H9 (cell line): ENCODE measurements around the gene OR1J1. TPM values are rescaled to one million over a fixed set of nuclear protein-coding genes. Genes with fewer than 3 reads are reported as not detected.

Source experiments
- DNase-seq: peaks from one replicate; pipeline ENCODE4 v3.0.0-alpha.2; 2017
- H2AFZ ChIP-seq: one replicate; pipeline ENCODE4 v1.6.1; 2013; ENCODE audit warnings: mild to moderate bottlenecking, low read length, control low read depth, moderate library complexity
- H2AK5ac ChIP-seq: 2 replicates; pipeline ENCODE4 v1.6.1; 2013; ENCODE audit warnings: low read length, control low read depth, mixed read lengths; ENCODE audit not compliant: insufficient read length
- H2BK120ac ChIP-seq: one replicate; pipeline ENCODE4 v1.6.1; 2013; ENCODE audit warnings: low read depth, mild to moderate bottlenecking, low read length, control low read depth, inconsistent platforms; ENCODE audit not compliant: poor library complexity, severe bottlenecking
- H2BK12ac ChIP-seq: 2 replicates; pipeline ENCODE4 v1.6.1; 2013; ENCODE audit warnings: low read length, control low read depth, mixed read lengths, low read depth; ENCODE audit not compliant: insufficient read length
- H2BK15ac ChIP-seq: 2 replicates; pipeline ENCODE4 v1.6.1; 2013; ENCODE audit warnings: low read depth, low read length, control low read depth
- H2BK20ac ChIP-seq: one replicate; pipeline ENCODE4 v1.6.1; 2013; ENCODE audit warnings: low read depth, mild to moderate bottlenecking, low read length, control low read depth, inconsistent platforms; ENCODE audit not compliant: poor library complexity, severe bottlenecking
- H2BK5ac ChIP-seq: 2 replicates; pipeline ENCODE4 v1.6.1; 2013; ENCODE audit warnings: low read length, control low read depth, mixed read lengths; ENCODE audit not compliant: insufficient read length
- H3K14ac ChIP-seq: 2 replicates; pipeline ENCODE4 v1.6.1; 2013; ENCODE audit warnings: low read length, control low read depth; ENCODE audit not compliant: insufficient read depth
- H3K18ac ChIP-seq: 2 replicates; pipeline ENCODE4 v1.6.1; 2013; ENCODE audit warnings: low read depth, mild to moderate bottlenecking, mixed read lengths, low read length, control low read depth; ENCODE audit not compliant: insufficient read length
- H3K23ac ChIP-seq: 2 replicates; pipeline ENCODE4 v1.6.1; 2013; ENCODE audit warnings: low read length, control low read depth, mixed read lengths, low read depth; ENCODE audit not compliant: insufficient read length
- H3K23me2 ChIP-seq: 2 replicates; pipeline ENCODE4 v1.6.1; 2013; ENCODE audit warnings: low read depth, mild to moderate bottlenecking, mixed read lengths, low read length, control low read depth; ENCODE audit not compliant: insufficient read length, poor library complexity, severe bottlenecking
- H3K27ac ChIP-seq: 2 replicates; pipeline ENCODE4 v1.5.1; 2013; ENCODE audit warnings: low read length, control low read depth, mixed read lengths, low read depth; ENCODE audit not compliant: insufficient read length
- H3K27me3 ChIP-seq: 2 replicates; pipeline ENCODE4 v1.6.1; 2013; ENCODE audit warnings: low read length, control low read depth, inconsistent platforms; ENCODE audit not compliant: insufficient read depth
- H3K4ac ChIP-seq: 2 replicates; pipeline ENCODE4 v1.6.1; 2013; ENCODE audit warnings: low read depth, mild to moderate bottlenecking, control low read depth, inconsistent platforms, low read length, moderate library complexity
- H3K4me1 ChIP-seq: 2 replicates; pipeline ENCODE4 v1.6.1; 2013; ENCODE audit warnings: low read length, control low read depth, inconsistent platforms; ENCODE audit not compliant: insufficient read depth
- H3K4me2 ChIP-seq: 2 replicates; pipeline ENCODE4 v1.6.1; 2013; ENCODE audit warnings: low read length, control low read depth, mixed read lengths; ENCODE audit not compliant: insufficient read length, insufficient read depth
- H3K56ac ChIP-seq: 2 replicates; pipeline ENCODE4 v1.6.1; 2013; ENCODE audit warnings: low read depth, mild to moderate bottlenecking, mixed read lengths, low read length, control low read depth; ENCODE audit not compliant: insufficient read length
- H3K79me1 ChIP-seq: 2 replicates; pipeline ENCODE4 v1.6.1; 2013; ENCODE audit warnings: low read depth, mild to moderate bottlenecking, moderate library complexity, low read length, control low read depth, inconsistent platforms; ENCODE audit not compliant: insufficient read depth, poor library complexity, severe bottlenecking
- H3K79me2 ChIP-seq: 2 replicates; pipeline ENCODE4 v1.6.1; 2013; ENCODE audit warnings: low read length, control low read depth, inconsistent platforms; ENCODE audit not compliant: insufficient read depth
- H3K9ac ChIP-seq: 2 replicates; pipeline ENCODE4 v1.6.1; 2013; ENCODE audit warnings: low read length, control low read depth, mixed read lengths; ENCODE audit not compliant: insufficient read length; ENCODE audit errors: extremely low read depth
- H3K9me3 ChIP-seq: one replicate; pipeline ENCODE4 v1.6.1; 2013; ENCODE audit warnings: low read depth, low read length, inconsistent platforms; ENCODE audit not compliant: control insufficient read depth
- H3T11ph ChIP-seq: one replicate; pipeline ENCODE4 v1.6.1; 2013; ENCODE audit warnings: mild to moderate bottlenecking, low read length, control low read depth, inconsistent platforms
- H4K20me1 ChIP-seq: one replicate; pipeline ENCODE4 v1.6.1; 2013; ENCODE audit not compliant: control insufficient read depth, insufficient read length, insufficient read depth
- H4K5ac ChIP-seq: 2 replicates; pipeline ENCODE4 v1.6.1; 2013; ENCODE audit warnings: low read depth, mild to moderate bottlenecking, mixed read lengths, low read length, control low read depth; ENCODE audit not compliant: insufficient read length
- H4K8ac ChIP-seq: replicated peaks from 2 replicates; pipeline ENCODE4 v1.6.1; 2013; ENCODE audit warnings: low read length, control low read depth, mixed read lengths, low read depth; ENCODE audit not compliant: insufficient read length
- H4K91ac ChIP-seq: 2 replicates; pipeline ENCODE4 v1.6.1; 2013; ENCODE audit warnings: low read depth, mild to moderate bottlenecking, moderate library complexity, mixed read lengths, low read length, control low read depth; ENCODE audit not compliant: insufficient read length
- H3K27ac Mint-ChIP-seq, 3 experiments: 2 replicates in 2 of 3; 3 replicates in 1 of 3; pipeline ENCODE4 v1.8.0; 2020 to 2021; ENCODE audit warnings: mixed read lengths in 3 of 3, mild to moderate bottlenecking in 1 of 3, moderate library complexity in 1 of 3
- H3K27me3 Mint-ChIP-seq: 2 replicates; pipeline ENCODE4 v1.8.0; 2021; ENCODE audit warnings: low read depth, mild to moderate bottlenecking, moderate library complexity, mixed read lengths
- H3K36me3 Mint-ChIP-seq, 3 experiments: 2 replicates in 2 of 3; 3 replicates in 1 of 3; pipeline ENCODE4 v1.8.0; 2020 to 2021; ENCODE audit warnings: low read depth in 3 of 3, mixed read lengths in 3 of 3; ENCODE audit not compliant: insufficient read depth in 1 of 3
- H3K4me1 Mint-ChIP-seq, 2 experiments: 2 replicates each; pipeline ENCODE4 v1.8.0; 2020; ENCODE audit warnings: mixed read lengths in 2 of 2
- H3K4me3 Mint-ChIP-seq, 2 experiments: 2 replicates in 1 of 2; 3 replicates in 1 of 2; pipeline ENCODE4 v1.8.0; 2020 to 2021; ENCODE audit warnings: mild to moderate bottlenecking in 2 of 2, mixed read lengths in 2 of 2, moderate library complexity in 1 of 2
- H3K9me3 Mint-ChIP-seq, 2 experiments: 2 replicates in 1 of 2; 3 replicates in 1 of 2; pipeline ENCODE4 v1.8.0; 2020; ENCODE audit warnings: mild to moderate bottlenecking in 2 of 2, mixed read lengths in 2 of 2, moderate library complexity in 1 of 2
- WGBS: extraction: QIAGEN DNeasy Blood & Tissue Kit; methylation state at CpG from one replicate; pipeline ENCODE4 v1.1.7; 2013; ENCODE audit warnings: missing lambda C conversion rate, low lambda C conversion rate, mixed read lengths; ENCODE audit not compliant: insufficient read length; ENCODE audit errors: extremely low coverage; 5-methylcytosine and 5-hydroxymethylcytosine counted together
- total RNA-seq: library from RNA; stranded (reverse); gene quantifications from 2 replicates; pipeline ENCODE4 v1.2.1, GENCODE V29; 2021
- TF ChIP-seq, protein P1 (sequence below): fragments of 200-600 bp; sonication (generic); conservative IDR thresholded peaks from 3 replicates; pipeline ENCODE4 v1.8.0; 2021; ENCODE audit warnings: antibody characterized with exemption, mild to moderate bottlenecking

OR1J1 gene
- total RNA-seq, 1 experiment from 2014 or later, result not detected

DNA sequence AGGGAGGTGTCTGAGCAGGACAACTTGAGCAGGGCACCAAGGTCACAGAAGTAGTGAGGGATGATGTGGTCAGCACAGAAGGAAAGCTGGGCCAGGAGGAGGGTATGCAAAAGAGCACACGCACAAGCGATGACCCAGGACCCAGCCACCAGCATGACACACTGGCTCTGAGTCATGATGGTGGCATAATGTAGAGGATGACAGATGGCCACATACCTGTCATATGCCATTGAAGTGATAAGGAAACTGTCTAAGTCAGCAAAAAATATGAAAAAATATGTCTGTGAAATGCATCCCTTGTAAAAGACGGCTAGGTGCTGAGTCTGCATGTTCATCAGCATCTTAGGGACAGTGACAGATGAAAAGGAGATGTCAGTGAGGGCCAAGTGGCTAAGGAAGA lies 380 bp downstream of the OR1J1 start:
- no peak overlapping the region for H3K4me2 ChIP-seq
- no peak overlapping the region for H2AFZ ChIP-seq
- H3K27me3 ChIP-seq, result no peaks in the 10 kb centered on the region
- H4K8ac ChIP-seq, result no peak overlapping the region
- no peak overlapping the region for H2BK5ac ChIP-seq
- H3K9me3 ChIP-seq, result peaks cover 31% of the 10 kb centered on the region
- no peak overlapping the region for H3K4ac ChIP-seq
- H3K4me1 ChIP-seq, result no peaks in the 10 kb centered on the region
- no peaks in the 10 kb centered on the region for H4K20me1 ChIP-seq
- Mint-ChIP-seq H3K9me3 (peaks cover 68 to 95% of the 10 kb centered on the region in 2 experiments), H3K27me3 (peaks cover 6% of the 10 kb centered on the region; the same call in 1 of the 2 replicates), H3K4me3 (no peak overlapping the region), H3K4me1 (no peaks in the 10 kb centered on the region), H3K36me3 (peaks cover 0 to 16% (median 0%) of the 10 kb centered on the region in 3 experiments; a peak in 3 of 7 replicates), H3K27ac (no peak overlapping the region)
- TF ChIP-seq, protein P1, sequence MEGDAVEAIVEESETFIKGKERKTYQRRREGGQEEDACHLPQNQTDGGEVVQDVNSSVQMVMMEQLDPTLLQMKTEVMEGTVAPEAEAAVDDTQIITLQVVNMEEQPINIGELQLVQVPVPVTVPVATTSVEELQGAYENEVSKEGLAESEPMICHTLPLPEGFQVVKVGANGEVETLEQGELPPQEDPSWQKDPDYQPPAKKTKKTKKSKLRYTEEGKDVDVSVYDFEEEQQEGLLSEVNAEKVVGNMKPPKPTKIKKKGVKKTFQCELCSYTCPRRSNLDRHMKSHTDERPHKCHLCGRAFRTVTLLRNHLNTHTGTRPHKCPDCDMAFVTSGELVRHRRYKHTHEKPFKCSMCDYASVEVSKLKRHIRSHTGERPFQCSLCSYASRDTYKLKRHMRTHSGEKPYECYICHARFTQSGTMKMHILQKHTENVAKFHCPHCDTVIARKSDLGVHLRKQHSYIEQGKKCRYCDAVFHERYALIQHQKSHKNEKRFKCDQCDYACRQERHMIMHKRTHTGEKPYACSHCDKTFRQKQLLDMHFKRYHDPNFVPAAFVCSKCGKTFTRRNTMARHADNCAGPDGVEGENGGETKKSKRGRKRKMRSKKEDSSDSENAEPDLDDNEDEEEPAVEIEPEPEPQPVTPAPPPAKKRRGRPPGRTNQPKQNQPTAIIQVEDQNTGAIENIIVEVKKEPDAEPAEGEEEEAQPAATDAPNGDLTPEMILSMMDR, result no peak
- no peak overlapping the region for H3K9ac ChIP-seq
- no peaks in the 10 kb centered on the region for H3K79me2 ChIP-seq
- no peaks in the 10 kb centered on the region for H3K79me1 ChIP-seq
- H3T11ph ChIP-seq, result no peak overlapping the region
- no peak overlapping the region for H3K23ac ChIP-seq
- H2BK20ac ChIP-seq, result no peak overlapping the region
- no CpG with 5 or more reads among the region's 3 CpGs for WGBS
- no peak overlapping the region for H3K27ac ChIP-seq
- no peak for DNase-seq
- no peak overlapping the region for H2BK12ac ChIP-seq
- H2BK120ac ChIP-seq, result no peak overlapping the region
- no peak overlapping the region for H2AK5ac ChIP-seq
- H3K23me2 ChIP-seq, result no peaks in the 10 kb centered on the region
- H3K18ac ChIP-seq, result no peak overlapping the region
- H2BK15ac ChIP-seq, result no peak overlapping the region
- H3K14ac ChIP-seq, result no peak overlapping the region
- H4K5ac ChIP-seq, result no peak overlapping the region
- no peak overlapping the region for H3K56ac ChIP-seq
- no peak overlapping the region for H4K91ac ChIP-seq
